Renal cortex interstitium (tissue), 11 donors: ENCODE results near the gene KCNJ11. TPM values are rescaled to one million over a fixed set of nuclear protein-coding genes. Genes with fewer than 3 reads are reported as not detected.

Experiments used
- DNase-seq, 11 donors: peaks; one replicate each; pipeline ENCODE4 v3.0.0-alpha.2; 2013; ENCODE audit warnings: low read depth in 9 of 11, low spot score in 4 of 11; ENCODE audit errors: extremely low read depth in 1 of 11
- polyA plus RNA-seq, 3 donors: library from polyadenylated mRNA; unstranded; fragments of 120-200 nt; gene quantifications; one replicate each; pipeline ENCODE4 v1.2.1, GENCODE V29; 2013; ENCODE audit not compliant: insufficient read length in 3 of 3

The KCNJ11 gene
- polyA plus RNA-seq, 3 donors = 2.1 to 3.3 (median 3.1) TPM

- DNase-seq = no peak
These were observed 25.2 kb upstream of the KCNJ11 start for GRCh38 chr11:17413414-17414316.

GRCh38 chr11:17412488-17413180 lies 24.2 kb upstream of the KCNJ11 start:
- DNase-seq = no peak

- DNase-seq = no peak
These were observed 23.0 kb upstream of the KCNJ11 start for GRCh38 chr11:17411418-17411817.

GRCh38 chr11:17410606-17411379 lies 22.3 kb upstream of the KCNJ11 start:
- no peak for DNase-seq

GRCh38 chr11:17408641-17409040 lies 20.2 kb upstream of the KCNJ11 start:
- no peak for DNase-seq

- no peak for DNase-seq
These were observed 19.6 kb upstream of the KCNJ11 start for GRCh38 chr11:17408026-17408425.

GRCh38 chr11:17407575-17407974 lies 19.1 kb upstream of the KCNJ11 start:
- DNase-seq = no peak

GRCh38 chr11:17406818-17407149 lies 18.3 kb upstream of the KCNJ11 start:
- no peak for DNase-seq

- DNase-seq = no peak
These were observed 17.8 kb upstream of the KCNJ11 start for GRCh38 chr11:17406082-17406817.

- DNase-seq = no peak
These were observed 17.0 kb upstream of the KCNJ11 start for GRCh38 chr11:17405232-17406005.

GRCh38 chr11:17403980-17404759 lies 15.7 kb upstream of the KCNJ11 start:
- DNase-seq = no peak

- DNase-seq = no peak
These were observed 14.0 kb upstream of the KCNJ11 start for GRCh38 chr11:17402486-17402885.

- DNase-seq = no peak
These were observed 13.4 kb upstream of the KCNJ11 start for GRCh38 chr11:17401841-17402240.

GRCh38 chr11:17401316-17401715 lies 12.9 kb upstream of the KCNJ11 start:
- DNase-seq = no peak

- DNase-seq = no peak
These were observed 11.8 kb upstream of the KCNJ11 start for GRCh38 chr11:17400048-17400775.

GRCh38 chr11:17399236-17399635 lies 10.8 kb upstream of the KCNJ11 start:
- DNase-seq = no peak
